ENCODE measurements around the gene C19orf81.
"Not testable (repeated sequence)": the region's sequence is repeated elsewhere in the genome, so short reads cannot be mapped to it uniquely, and the experiment has no call there.

Gene C19orf81

DNA sequence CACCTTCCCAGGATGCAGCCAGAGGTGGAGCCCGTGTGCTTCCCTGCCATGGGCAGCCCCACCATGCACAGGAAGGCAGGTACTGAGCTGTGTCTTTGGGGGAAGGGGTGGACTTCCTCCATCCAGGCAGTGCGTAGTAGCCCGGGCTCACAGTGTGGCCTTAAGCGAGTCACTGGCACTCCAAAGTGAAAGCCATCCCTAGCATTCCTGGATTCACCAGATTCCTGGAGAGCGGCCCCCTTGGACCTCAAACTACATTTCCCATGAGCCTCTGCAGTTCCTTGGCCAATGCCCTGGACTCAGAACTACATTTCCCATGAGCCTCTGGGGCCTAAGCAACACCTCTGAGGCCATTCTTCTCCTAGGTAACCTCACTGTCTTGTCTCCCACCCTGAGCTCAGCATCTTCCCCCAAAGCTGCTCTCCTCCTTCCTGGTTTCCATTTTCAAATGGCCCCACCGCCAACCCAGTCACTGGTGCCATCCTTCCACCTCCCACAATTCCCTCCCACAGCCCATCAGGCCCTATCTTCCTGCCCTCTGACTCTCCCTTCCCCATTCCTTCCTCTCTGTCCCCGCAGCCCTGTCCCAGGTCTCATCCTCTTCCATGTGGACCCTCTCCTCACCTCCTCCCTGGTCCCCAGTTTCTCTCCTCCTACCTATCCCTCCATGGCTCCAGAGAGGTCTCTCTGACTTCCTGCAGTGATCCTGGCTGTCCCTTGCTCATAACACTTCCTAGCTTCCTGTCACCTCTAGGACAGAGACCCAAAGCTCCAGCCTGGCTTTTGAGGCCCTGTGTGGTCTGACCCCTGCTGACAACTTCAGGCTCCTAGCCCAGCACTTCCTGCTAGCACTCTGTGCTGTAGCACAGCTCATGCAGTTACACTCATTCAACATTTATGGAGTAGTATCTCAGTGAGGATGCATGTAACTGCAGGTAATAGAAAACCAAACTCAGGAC is at the start of gene C19orf81:
C19orf81 (plus strand) TSS at position 13 of the 959 bp plus-strand sequence; CDS start at position 13, 0 bp downstream.
- DNase-seq: no peak

- no peak for DNase-seq
These were observed 47.7 kb upstream of the C19orf81 start for GRCh38 chr19:50601407-50602088.

DNA sequence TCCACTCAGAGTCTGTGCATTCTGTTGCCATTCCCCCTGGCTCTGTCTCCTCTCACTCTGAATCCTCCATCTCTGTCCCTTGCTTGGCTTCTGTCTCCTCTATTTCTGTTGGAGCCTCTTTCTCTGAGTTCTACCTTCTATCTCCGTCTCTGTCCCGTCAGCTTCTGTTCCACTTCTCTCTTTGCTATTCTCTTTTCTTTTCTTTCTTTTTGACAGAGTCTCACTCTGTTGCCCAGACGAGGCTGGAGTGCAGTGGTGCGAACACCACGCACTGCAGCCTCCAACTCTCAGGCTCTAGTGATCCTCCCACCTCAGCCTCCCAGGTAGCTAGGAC is 47.2 kb upstream of the C19orf81 start:
- DNase-seq: no peak

DNA sequence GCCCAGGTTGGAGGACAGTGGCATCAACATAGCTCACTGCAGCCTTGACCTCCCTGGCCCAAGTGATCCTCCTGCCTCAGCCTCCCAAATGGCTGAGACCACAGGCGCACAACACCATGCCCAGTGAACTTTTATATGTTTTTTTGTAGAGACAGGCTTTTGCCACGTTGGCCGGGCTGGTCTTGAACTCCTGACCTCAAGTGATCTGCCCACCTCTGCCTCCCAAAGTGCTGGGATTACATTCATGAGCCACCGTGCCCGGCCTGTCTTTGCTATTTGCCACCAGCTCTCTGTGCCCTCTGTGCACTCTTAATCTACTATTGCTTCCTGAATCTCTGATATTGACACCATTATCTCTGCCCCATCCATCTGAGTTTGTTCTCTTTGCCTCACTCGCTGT is 46.7 kb upstream of the C19orf81 start:
- no peak for DNase-seq

DNA sequence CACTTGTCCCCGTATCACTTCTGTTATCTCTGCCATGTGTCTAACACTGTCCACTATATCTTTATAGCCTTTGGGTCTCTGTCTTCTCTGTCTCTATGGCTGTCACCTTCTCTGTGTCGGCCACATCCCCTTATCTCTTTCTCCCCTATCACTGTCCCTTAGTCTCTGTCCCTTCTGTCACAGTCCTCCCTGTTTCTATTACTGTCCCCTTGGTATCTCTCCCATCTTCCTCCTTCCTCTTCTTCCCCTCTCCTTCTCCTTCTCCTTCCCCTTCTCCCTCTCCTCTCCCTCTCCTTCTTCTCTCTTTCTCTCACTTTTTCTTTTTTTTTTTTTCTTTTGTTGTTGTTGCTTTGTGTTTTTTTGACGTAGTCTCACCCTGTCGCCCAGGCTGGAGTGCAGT is 46.3 kb upstream of the C19orf81 start:
- DNase-seq: no peak

DNA sequence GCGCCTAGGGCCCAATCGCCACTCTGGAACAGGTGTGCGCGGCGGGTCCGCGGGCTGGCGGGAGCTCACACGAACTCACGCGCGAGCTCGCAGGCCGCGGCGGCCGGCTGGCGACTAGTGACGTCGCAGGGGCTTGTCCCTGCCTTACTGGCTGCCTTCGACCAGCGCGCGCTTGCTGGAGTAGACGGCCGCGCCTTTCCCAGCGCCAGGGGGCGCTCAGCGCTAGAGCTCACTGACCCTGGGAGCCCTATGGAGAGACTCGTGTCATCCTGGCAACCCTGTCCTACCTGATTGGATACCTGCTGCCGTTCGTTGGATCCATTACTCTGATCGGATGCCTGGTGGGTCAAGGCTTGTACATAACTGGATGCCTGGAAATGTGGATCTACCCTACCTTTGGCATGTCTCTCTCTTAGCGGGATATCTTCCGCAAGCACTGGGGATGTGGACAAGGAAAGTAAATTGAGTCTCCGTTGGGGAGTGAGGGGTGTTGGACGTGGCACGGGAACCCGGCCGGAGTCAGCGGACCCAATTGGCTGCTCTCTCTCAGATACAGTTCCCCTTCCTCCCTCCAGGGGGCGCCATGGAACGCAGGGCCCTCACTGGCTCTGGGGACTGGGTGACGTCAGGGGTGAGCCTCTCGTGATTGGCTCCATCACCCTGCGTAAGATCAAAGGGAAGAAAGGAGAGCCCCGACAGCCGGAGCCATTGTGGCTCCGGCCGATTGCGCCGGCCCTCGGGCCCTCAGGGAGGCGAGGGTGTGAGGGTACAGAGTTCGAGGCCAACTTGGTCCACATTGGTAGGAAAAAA is 44.8 kb upstream of the C19orf81 start:
- not testable (repeated sequence) for DNase-seq

GRCh38 chr19:50606059-50606836 is 43.0 kb upstream of the C19orf81 start:
- DNase-seq: not testable (repeated sequence)

DNA sequence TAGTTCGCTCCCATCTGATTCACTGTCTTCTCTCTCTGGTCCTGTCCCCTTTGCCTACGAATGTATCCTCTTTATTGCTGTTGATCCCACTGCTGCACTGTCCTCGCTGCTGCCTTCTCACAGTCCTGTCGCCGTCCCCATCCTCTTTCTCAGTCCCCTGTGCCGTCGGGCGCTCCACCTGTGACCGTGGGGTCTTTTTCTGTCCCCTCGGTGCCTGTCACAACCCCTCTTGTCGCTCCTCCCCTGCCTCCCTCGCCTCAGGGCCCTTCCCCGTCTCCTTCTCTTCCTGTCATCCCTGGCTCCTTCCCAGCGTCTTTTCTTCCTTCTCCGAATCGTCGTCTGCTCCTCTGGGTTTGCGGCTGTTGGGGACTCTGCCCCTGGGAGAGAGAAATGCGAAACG is 41.9 kb upstream of the C19orf81 start:
- DNase-seq: no peak

DNA sequence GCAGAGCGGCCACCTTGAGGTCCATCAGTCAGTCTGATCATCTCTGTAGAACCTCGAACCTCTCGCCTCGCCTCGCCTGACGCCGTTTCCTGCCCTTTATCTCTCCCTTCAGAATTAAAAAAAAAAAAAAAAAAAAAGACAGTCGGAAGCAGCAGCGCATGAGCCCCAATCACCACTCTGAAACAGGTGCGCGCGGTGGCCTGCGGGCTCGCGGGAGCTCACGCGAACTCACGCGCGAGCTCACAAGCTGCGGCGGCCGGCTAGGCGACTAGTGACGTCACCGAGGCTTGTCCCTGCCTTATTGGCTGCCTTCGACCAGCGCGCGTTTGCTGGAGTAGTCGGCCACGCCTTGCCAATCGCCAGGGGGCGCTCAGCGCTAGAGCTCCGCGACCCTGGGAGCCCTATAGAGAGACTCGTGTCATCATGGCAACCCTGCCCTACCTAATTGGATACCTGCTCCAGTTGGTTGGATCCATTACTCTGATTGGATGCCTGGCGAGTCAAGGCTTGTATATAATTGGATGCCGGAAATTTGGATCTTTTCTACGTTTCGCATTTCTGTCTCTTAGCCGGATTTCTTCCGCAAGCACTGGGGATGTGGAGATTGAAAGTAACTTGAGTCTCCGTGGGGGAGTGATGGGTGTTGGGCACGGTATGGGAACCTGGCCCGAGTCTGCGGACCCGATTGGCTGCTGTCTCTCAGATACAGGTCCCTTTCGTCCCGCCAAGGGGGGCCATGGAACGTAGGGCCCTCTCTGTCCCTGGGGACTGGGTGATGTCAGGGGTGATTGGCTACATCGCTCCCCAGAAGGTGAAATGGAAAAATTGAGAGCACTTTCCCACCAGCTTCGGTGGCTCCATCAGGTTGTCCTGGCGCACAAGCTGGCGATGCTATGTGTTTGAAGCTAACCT is 41.1 kb upstream of the C19orf81 start:
- DNase-seq: no peak

GRCh38 chr19:50612504-50613404 is 36.5 kb upstream of the C19orf81 start:
- DNase-seq: not testable (repeated sequence)

- DNase-seq: not testable (repeated sequence)
These were observed 30.9 kb upstream of the C19orf81 start for GRCh38 chr19:50618379-50618778.

DNA sequence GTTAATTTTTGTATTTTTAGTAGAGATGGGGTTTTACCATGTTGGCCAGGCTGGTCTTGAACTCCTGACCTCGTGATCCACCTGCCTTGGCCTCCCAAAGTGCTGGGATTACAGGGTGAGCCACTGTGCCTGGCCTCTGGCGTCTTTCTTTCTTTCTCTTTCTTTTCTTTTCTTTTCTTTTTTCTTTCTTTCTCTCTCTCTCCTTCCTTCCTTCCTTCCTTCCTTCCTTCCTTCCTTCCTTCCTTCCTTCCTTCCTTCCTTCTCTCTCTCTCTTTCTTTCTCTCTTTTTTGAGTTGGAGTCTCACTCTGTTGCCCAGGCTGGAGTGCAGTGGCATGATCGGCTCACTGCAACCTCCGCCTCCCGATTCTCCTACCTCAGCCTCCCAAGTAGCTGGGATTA is 30.1 kb upstream of the C19orf81 start:
- not testable (repeated sequence) for DNase-seq

GRCh38 chr19:50620394-50620906 is 28.8 kb upstream of the C19orf81 start:
- not testable (repeated sequence) for DNase-seq

DNA sequence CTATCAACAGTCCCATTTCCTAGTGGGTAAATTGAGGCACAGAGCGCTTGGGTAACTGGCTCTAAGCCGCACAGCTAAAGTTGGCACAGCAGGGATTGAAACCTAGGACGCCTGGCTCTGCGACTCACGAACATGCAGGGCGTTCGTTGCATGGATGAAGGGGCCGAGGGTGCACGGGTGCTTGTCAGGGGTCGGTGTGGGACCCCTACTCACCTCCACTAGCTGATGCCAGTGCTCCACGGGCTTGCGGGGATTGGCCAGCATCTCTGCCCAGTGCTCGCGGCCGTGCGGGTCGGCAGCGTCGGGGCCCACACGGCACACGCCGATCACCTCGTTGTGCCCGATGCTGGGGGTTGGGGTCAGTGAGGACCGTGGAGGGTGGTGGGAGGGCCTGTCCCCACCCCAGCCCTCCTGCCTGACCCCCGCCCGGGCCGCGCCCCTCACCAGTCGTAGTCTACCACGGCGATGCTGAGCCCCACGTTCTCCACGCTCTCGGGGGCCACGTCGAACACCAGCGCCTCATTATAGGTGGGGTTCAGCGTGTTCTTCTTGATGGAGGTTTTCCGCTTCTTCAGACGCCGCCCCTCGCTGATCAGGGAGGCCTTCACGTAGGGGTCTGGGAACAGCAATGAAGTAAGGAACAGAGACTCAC is 24.2 kb upstream of the C19orf81 start:
- DNase-seq: no peak

GRCh38 chr19:50626011-50626410 is 23.2 kb upstream of the C19orf81 start:
- DNase-seq: no peak

DNA sequence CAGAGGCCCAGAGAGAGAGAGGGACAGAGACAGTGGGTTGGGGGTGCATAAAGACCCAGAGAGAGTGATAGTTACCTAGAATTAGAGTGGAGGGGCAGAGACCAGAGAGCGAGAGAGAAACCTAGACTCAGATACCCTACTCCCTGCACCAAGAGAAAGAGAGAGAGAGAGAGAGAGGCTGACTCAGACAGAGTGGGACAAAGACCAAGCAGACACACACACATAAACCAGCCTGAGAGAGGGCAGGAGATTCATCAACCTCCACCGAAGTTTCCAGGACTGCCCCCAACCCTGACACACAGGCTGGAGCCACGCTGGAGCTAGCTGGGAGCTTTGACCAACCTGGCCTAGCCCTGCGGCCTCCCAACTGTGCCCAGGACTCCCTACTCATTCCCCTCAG is 22.4 kb upstream of the C19orf81 start:
- DNase-seq: no peak

DNA sequence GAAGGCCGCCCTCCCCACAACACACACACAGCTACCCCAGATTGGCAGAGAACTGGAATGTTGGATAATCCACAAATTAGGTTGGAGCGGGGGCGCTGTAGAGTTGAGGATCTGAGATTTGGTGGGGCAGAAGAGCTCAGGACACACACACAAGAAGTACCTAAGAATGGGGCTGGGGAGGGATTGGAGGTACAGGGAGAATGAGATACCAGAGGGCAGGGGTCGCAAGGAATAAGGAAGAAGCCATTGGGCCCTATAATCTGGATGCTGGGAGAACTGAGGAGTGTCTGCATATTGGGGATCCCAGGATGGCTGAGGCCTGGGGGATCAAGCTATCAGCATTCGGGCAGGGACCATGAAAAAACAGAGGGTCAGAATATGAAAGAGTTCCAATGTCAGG is 21.1 kb upstream of the C19orf81 start:
- DNase-seq: no peak

GRCh38 chr19:50628551-50628950 is 20.7 kb upstream of the C19orf81 start:
- DNase-seq: no peak

DNA sequence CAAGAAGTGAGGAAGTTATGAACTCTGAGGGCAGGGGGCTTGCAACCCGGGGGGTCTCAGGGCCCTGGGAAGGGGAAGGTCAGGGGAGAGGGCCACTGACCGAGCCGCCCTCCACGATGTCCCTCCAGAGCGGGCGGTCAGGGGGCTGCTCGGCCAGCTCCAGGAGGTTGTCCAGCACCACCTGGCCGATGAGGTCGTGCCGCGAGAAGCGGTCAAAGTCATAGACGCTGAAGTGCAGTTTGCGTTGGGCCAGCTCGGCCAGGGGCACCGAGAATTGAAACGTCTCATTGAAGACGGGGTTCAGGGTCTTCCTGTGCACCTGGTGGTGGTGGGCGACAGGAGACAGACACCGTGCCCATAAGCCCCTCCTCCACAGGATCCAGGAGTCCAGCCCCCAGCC is 20.1 kb upstream of the C19orf81 start:
- no peak for DNase-seq
